Ishikawa (cell line): Measurements from ENCODE around the gene EYA2.

Experiments
- CEBPB ChIP-seq: IDR thresholded peaks from 2 replicates; pipeline ENCODE4 v1.6.1; 2012
- CREB1 ChIP-seq: IDR thresholded peaks from 2 replicates; pipeline ENCODE4 v1.6.1; 2012; ENCODE audit warnings: low read depth
- EGR1 ChIP-seq: IDR thresholded peaks from 2 replicates; pipeline ENCODE4 v1.6.1; 2012
- EP300 ChIP-seq: IDR thresholded peaks from 2 replicates; pipeline ENCODE4 v1.6.1; 2012; ENCODE audit warnings: borderline replicate concordance
- FOXM1 ChIP-seq: IDR thresholded peaks from 2 replicates; pipeline ENCODE4 v1.6.1; 2012; ENCODE audit warnings: low read depth, borderline replicate concordance
- NFIC ChIP-seq: IDR thresholded peaks from 2 replicates; pipeline ENCODE4 v1.6.1; 2012
- RAD21 ChIP-seq: IDR thresholded peaks from 2 replicates; pipeline ENCODE4 v1.6.1; 2012; ENCODE audit warnings: low read depth
- TAF1 ChIP-seq: IDR thresholded peaks from 2 replicates; pipeline ENCODE4 v1.6.1; 2012; ENCODE audit warnings: low read depth, mild to moderate bottlenecking
- TCF12 ChIP-seq: IDR thresholded peaks from 2 replicates; pipeline ENCODE4 v1.6.1; 2012; ENCODE audit warnings: low read depth
- TEAD4 ChIP-seq: IDR thresholded peaks from 2 replicates; pipeline ENCODE4 v1.6.1; 2012
- USF1 ChIP-seq: IDR thresholded peaks from 2 replicates; pipeline ENCODE4 v1.6.1; 2012
- YY1 ChIP-seq: IDR thresholded peaks from 2 replicates; pipeline ENCODE4 v1.6.1; 2012; ENCODE audit warnings: low read depth
- ZBTB7A ChIP-seq: IDR thresholded peaks from 2 replicates; pipeline ENCODE4 v1.6.1; 2012; ENCODE audit warnings: low read depth
- TF ChIP-seq, protein P1 (sequence below): IDR thresholded peaks from 2 replicates; pipeline ENCODE4 v1.6.1; 2012
- TF ChIP-seq, protein P2 (sequence below): IDR thresholded peaks from 2 replicates; pipeline ENCODE4 v1.6.1; 2012; ENCODE audit warnings: low read depth, mild to moderate bottlenecking

Gene EYA2

DNA sequence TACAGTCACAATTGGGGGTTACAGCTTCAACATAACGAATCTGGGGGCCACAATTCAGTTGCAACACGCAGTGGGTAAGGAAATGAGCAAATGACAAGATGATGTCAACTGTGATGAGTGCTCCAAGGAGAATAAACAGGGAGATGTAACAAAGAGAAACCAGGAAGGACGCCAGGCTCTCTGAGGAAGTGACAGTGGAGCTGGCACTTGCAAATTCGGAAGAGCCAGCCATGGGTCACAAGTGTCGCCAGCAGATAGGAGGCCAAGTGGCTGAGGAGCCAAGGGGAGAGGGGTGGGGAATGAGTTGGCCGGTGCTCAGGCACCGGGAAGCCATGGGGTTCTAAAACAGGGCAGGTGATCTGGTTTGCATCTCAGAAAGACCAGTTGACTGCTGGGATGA is 136.4 kb downstream of the EYA2 start:
- TF ChIP-seq YY1, result no peak

DNA sequence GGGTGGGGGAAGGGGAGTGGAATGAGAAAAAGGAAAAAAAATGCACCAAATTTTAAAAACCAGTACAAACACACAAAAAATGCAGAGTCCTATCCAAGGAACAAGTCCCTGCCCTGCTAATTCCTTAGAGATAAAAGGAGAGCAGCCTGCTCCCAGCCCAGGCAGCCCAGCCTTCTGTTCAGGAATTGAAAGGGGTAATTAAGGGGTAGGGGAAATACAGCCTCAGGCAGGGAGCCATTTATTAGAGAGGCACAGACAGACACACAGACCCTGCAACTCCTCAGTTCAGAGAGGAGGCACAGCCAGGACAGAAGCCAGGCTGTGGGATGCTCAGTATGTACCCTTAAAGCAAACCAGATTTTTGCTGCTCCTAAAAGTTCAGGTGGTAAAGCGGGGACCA is 137.2 kb downstream of the EYA2 start:
- TF ChIP-seq, protein P1, sequence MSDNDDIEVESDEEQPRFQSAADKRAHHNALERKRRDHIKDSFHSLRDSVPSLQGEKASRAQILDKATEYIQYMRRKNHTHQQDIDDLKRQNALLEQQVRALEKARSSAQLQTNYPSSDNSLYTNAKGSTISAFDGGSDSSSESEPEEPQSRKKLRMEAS, result no peak
- no peak for TF ChIP-seq FOXM1
- TF ChIP-seq ZBTB7A, result no peak
- TF ChIP-seq TAF1, result no peak
- TF ChIP-seq YY1, result no peak
- TF ChIP-seq USF1, result no peak
- TF ChIP-seq, protein P2, sequence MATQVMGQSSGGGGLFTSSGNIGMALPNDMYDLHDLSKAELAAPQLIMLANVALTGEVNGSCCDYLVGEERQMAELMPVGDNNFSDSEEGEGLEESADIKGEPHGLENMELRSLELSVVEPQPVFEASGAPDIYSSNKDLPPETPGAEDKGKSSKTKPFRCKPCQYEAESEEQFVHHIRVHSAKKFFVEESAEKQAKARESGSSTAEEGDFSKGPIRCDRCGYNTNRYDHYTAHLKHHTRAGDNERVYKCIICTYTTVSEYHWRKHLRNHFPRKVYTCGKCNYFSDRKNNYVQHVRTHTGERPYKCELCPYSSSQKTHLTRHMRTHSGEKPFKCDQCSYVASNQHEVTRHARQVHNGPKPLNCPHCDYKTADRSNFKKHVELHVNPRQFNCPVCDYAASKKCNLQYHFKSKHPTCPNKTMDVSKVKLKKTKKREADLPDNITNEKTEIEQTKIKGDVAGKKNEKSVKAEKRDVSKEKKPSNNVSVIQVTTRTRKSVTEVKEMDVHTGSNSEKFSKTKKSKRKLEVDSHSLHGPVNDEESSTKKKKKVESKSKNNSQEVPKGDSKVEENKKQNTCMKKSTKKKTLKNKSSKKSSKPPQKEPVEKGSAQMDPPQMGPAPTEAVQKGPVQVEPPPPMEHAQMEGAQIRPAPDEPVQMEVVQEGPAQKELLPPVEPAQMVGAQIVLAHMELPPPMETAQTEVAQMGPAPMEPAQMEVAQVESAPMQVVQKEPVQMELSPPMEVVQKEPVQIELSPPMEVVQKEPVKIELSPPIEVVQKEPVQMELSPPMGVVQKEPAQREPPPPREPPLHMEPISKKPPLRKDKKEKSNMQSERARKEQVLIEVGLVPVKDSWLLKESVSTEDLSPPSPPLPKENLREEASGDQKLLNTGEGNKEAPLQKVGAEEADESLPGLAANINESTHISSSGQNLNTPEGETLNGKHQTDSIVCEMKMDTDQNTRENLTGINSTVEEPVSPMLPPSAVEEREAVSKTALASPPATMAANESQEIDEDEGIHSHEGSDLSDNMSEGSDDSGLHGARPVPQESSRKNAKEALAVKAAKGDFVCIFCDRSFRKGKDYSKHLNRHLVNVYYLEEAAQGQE, result no peak
- TF ChIP-seq EGR1, result no peak
- TF ChIP-seq CEBPB, result no peak
- TF ChIP-seq TCF12, result no peak
- no peak for TF ChIP-seq CREB1
- TF ChIP-seq NFIC, result no peak
- no peak for TF ChIP-seq EP300
- no peak for TF ChIP-seq RAD21
- no peak for TF ChIP-seq TEAD4

GRCh38 chr20:47032933-47033578 is 138.4 kb downstream of the EYA2 start:
- no peak for TF ChIP-seq TCF12
- TF ChIP-seq CREB1, result no peak
- TF ChIP-seq, protein P2, result no peak
- no peak for TF ChIP-seq NFIC
- TF ChIP-seq ZBTB7A, result no peak
- TF ChIP-seq YY1, result no peak
- TF ChIP-seq, protein P1, result no peak
- TF ChIP-seq EGR1, result no peak
- no peak for TF ChIP-seq FOXM1
- TF ChIP-seq TAF1, result no peak
- no peak for TF ChIP-seq USF1
- no peak for TF ChIP-seq TEAD4
- no peak for TF ChIP-seq RAD21
- no peak for TF ChIP-seq EP300
- no peak for TF ChIP-seq CEBPB

- TF ChIP-seq TAF1 (no peak), TCF12 (no peak), CEBPB (no peak), ZBTB7A (no peak)
- TF ChIP-seq, protein P1, result no peak
These were observed 139.0 kb downstream of the EYA2 start for GRCh38 chr20:47033665-47034064.

DNA sequence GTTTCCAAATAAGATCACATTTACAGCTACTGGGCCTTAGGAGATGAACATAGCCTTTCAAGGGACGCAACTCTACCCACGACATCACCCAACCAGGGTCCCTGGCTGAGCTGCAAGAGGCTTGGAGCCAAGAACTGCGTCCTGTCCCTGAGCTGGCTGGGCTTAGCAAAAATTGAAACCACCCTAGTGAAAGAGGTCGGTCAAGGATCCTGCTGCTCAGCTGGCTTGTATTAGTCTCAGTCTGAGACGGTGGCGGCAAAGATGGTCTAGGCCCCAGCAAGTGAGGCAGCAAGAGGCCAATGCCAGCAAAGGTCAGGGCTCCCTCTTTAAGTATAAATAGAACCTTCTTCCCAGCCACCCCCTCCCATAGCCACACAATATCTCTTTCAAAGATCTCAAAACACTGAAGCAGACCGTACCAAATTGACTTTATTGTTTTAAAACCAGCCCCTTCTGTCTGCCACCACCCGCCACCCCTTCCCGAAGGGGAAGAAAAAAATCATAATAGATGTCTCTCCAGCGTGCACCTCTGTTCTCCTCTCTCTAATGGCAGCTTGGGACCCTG is 140.5 kb downstream of the EYA2 start:
- TF ChIP-seq ZBTB7A (no peak), TAF1 (no peak), NFIC (no peak), EGR1 (no peak), YY1 (no peak), RAD21 (no peak), TCF12 (no peak), TEAD4 (no peak), EP300 (no peak), FOXM1 (no peak), CEBPB (no peak), CREB1 (no peak), USF1 (no peak)
- TF ChIP-seq, protein P2, result no peak
- TF ChIP-seq, protein P1, result no peak
